Measurements from ENCODE around the gene VWCE.

DNA sequence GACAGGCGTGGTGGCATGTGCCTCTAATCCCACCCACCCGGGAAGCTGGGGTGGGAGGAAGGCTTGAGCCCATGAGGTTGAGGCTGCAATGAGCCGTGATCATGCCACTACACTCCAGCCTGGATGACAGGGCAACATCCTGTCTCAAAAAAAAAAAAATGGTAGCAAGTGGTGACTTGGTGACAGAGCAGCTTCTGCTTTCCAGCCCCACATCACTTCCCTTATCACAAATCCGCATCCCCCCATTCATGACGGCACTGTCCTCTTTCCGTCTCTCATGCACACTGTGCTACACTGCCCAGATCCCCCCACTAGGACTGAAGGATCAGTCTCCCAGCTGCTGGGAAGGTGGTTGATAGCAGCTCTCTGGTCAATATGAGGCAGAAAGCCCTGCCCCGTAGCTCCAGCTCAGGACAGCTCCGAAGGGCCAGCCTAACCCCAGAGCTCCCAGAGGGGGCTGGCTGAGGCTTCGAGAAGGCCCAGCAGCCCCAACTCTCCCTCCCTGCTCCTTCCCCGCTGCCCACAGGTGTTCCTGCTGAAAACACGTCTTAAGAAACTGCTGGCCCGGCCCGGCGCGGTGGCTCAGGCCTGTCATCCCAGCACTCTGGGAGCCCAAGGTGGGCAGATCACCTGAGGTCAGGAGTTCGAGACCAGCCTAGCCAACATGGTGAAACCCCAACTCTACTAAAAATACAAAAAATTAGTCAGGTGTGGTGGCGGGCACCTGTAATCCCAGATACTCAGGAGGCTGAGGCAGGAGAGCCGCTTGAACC is 38.2 kb downstream of the VWCE start:
- TF ChIP-seq, protein P1, sequence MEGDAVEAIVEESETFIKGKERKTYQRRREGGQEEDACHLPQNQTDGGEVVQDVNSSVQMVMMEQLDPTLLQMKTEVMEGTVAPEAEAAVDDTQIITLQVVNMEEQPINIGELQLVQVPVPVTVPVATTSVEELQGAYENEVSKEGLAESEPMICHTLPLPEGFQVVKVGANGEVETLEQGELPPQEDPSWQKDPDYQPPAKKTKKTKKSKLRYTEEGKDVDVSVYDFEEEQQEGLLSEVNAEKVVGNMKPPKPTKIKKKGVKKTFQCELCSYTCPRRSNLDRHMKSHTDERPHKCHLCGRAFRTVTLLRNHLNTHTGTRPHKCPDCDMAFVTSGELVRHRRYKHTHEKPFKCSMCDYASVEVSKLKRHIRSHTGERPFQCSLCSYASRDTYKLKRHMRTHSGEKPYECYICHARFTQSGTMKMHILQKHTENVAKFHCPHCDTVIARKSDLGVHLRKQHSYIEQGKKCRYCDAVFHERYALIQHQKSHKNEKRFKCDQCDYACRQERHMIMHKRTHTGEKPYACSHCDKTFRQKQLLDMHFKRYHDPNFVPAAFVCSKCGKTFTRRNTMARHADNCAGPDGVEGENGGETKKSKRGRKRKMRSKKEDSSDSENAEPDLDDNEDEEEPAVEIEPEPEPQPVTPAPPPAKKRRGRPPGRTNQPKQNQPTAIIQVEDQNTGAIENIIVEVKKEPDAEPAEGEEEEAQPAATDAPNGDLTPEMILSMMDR (optimal IDR thresholded peaks at IDR 0.05 in 1 of 3, IDR thresholded peaks at IDR 0.05 in 1 of 3, conservative IDR thresholded peaks at IDR 0.05 in 1 of 3; ENCODE audit: extremely low read depth in 1 of 3, insufficient read depth in 2 of 3, low read length in 3 of 3): no peak
- TF ChIP-seq EZH2 (IDR thresholded peaks at IDR 0.05; ENCODE audit: low read length): no peak

Data from keratinocyte (primary cell).